Testis (tissue), 3 donors: ENCODE measurements around the gene PSMD7. TPM values are rescaled to one million over a fixed set of nuclear protein-coding genes. Genes with fewer than 3 reads are reported as not detected.

Source experiments
- DNase-seq: peaks from one replicate; pipeline ENCODE4 v3.0.0-alpha.2; 2019
- H3K27ac ChIP-seq, 2 donors: fragments of 200-600 bp; sonication (generic); one replicate each; pipeline ENCODE4 v1.5.1; 2019
- H3K27me3 ChIP-seq: fragments of 200-600 bp; sonication (generic); one replicate; pipeline ENCODE4 v1.5.1; 2019
- H3K36me3 ChIP-seq: fragments of 200-600 bp; sonication (generic); one replicate; pipeline ENCODE4 v1.5.1; 2017; ENCODE audit warnings: low read depth; ENCODE audit errors: missing control alignments
- H3K4me1 ChIP-seq: fragments of 200-600 bp; sonication (generic); one replicate; pipeline ENCODE4 v1.5.1; 2019
- H3K4me3 ChIP-seq, 2 donors: fragments of 200-600 bp; sonication (generic); one replicate each; pipeline ENCODE4 v1.5.1; 2017 to 2019
- H3K9me3 ChIP-seq: fragments of 200-600 bp; sonication (generic); one replicate; pipeline ENCODE4 v1.5.1; 2017
- CTCF ChIP-seq, 3 experiments: fragments of 450-650 bp in 2 of 3; fragments of 200-600 bp in 1 of 3; sonication (generic) in 1 of 3; IDR thresholded peaks; one replicate each; pipeline ENCODE4 v1.5.1; 2016 to 2019; ENCODE audit warnings: antibody characterized with exemption in 3 of 3, mild to moderate bottlenecking in 2 of 3, moderate library complexity in 1 of 3
- POLR2A ChIP-seq: fragments of 450-650 bp; IDR thresholded peaks from one replicate; pipeline ENCODE4 v1.6.1; 2017; ENCODE audit warnings: antibody characterized with exemption, mild to moderate bottlenecking, moderate library complexity
- WGBS, 2 donors: methylation state at CpG; one replicate each; pipeline ENCODE4 v1.1.5; 2018; 5-methylcytosine and 5-hydroxymethylcytosine counted together
- intact Hi-C: fragments of 100-400 bp; cut with DNase I; formaldehyde crosslinking; loops from one replicate; pipeline ENCODE4 v1.15.1; 2023; ENCODE audit warnings: low total_unique reads
- polyA plus RNA-seq: library from polyadenylated mRNA; stranded (reverse); fragments of 350-450 nt; fragmentation: Illumina TruSeq; extraction: RNeasy Lipid Tissue Mini Kit (QIAGEN cat#74804); gene quantifications from one replicate; pipeline ENCODE4 v1.2.3, GENCODE V29; 2014; ENCODE audit warnings: low read depth, low replicate concordance; ENCODE audit not compliant: insufficient read depth
- total RNA-seq, 2 donors: library from RNA; depleted of rRNA; stranded (reverse); fragments of >200 nt; gene quantifications; one replicate each; pipeline ENCODE4 v1.2.3, GENCODE V29; 2016

The PSMD7 gene
- total and polyA plus RNA-seq, 3 donors from 2014 or later, result 51.6 to 91.4 (median 61.4) TPM

GRCh38 chr16:74290356-74290755 lies 6.3 kb upstream of the PSMD7 start:
- H3K9me3 ChIP-seq, result no peaks in the 10 kb centered on the region
- no peaks in the 10 kb centered on the region for H3K27me3 ChIP-seq
- intact Hi-C loops, result no loop called here
- no peak for TF ChIP-seq POLR2A
- no peak for TF ChIP-seq CTCF (IDR thresholded peaks at IDR 0.05)
- no peaks in the 10 kb centered on the region for H3K36me3 ChIP-seq
- H3K4me3 ChIP-seq, result no peak overlapping the region
- no peak overlapping the region for H3K27ac ChIP-seq
- peaks cover 3% of the 10 kb centered on the region for H3K4me1 ChIP-seq
- DNase-seq, result peak; percentile 2

GRCh38 chr16:74291176-74291575 lies 5.4 kb upstream of the PSMD7 start:
- DNase-seq, result no peak
- Histone ChIP-seq H3K4me3 (no peak overlapping the region), H3K9me3 (no peaks in the 10 kb centered on the region), H3K4me1 (peaks cover 7% of the 10 kb centered on the region), H3K36me3 (no peaks in the 10 kb centered on the region), H3K27ac (no peak overlapping the region), H3K27me3 (no peaks in the 10 kb centered on the region)
- 95 to 96% methylated on average over 5 of the region's 5 CpGs for WGBS, 2 donors
- intact Hi-C loops, result no loop called here
- TF ChIP-seq CTCF (IDR thresholded peaks at IDR 0.05) (no peak), POLR2A (no peak)

- DNase-seq, result no peak
Measured at GRCh38 chr16:74291577-74292208, 4.9 kb upstream of the PSMD7 start.

GRCh38 chr16:74296104-74296431 lies 546 bp upstream of the PSMD7 start:
- Histone ChIP-seq H3K27ac (peak overlapping the region; percentile 93 to 95), H3K9me3 (no peaks in the 10 kb centered on the region), H3K27me3 (no peaks in the 10 kb centered on the region), H3K4me1 (peaks cover 14% of the 10 kb centered on the region), H3K36me3 (no peaks in the 10 kb centered on the region), H3K4me3 (peak overlapping the region; percentile 88 to 93)
- TF ChIP-seq POLR2A (no peak), CTCF (IDR thresholded peaks at IDR 0.05) (no peak)
- intact Hi-C loops, result no loop called here
- DNase-seq, result no peak
- 1% methylated on average over 9 of the region's 9 CpGs for WGBS, 2 donors

More at GRCh38 chr16:74291577-74292208, 4.9 kb upstream of the PSMD7 start:
- Histone ChIP-seq H3K27me3 (no peaks in the 10 kb centered on the region), H3K27ac (no peak overlapping the region), H3K4me1 (peaks cover 7% of the 10 kb centered on the region), H3K36me3 (no peaks in the 10 kb centered on the region), H3K4me3 (no peak overlapping the region), H3K9me3 (no peaks in the 10 kb centered on the region)
- TF ChIP-seq POLR2A, result no peak
- no peak for TF ChIP-seq CTCF (IDR thresholded peaks at IDR 0.05)
- intact Hi-C loops, result no loop called here
- WGBS, 2 donors, result 95 to 100% methylated on average over 1 of the region's 1 CpG

GRCh38 chr16:74297145-74297665 lies 591 bp downstream of the PSMD7 start:
- DNase-seq, result no peak
- 0% methylated on average over 18 to 22 of the region's 27 CpGs for WGBS, 2 donors

More at GRCh38 chr16:74297145-74297665, 591 bp downstream of the PSMD7 start:
- intact Hi-C loops, result no loop called here
- Histone ChIP-seq H3K9me3 (no peaks in the 10 kb centered on the region), H3K27me3 (no peaks in the 10 kb centered on the region), H3K27ac (peak overlapping the region; percentile 93 to 95), H3K36me3 (peaks cover 3% of the 10 kb centered on the region), H3K4me1 (peaks cover 14% of the 10 kb centered on the region), H3K4me3 (peak overlapping the region; percentile 88 to 93)
- TF ChIP-seq POLR2A (no peak), CTCF (IDR thresholded peaks at IDR 0.05) (no peak)
